Breast epithelium (tissue), 4 donors: ENCODE data around the gene TRIM10. TPM values are rescaled to one million over a fixed set of nuclear protein-coding genes. Genes with fewer than 3 reads are reported as not detected.
A peak's percentile ranks its signal among the peaks of the same experiment; 100 is the strongest.

Experiments
- DNase-seq, 2 donors: peaks; one replicate each; pipeline ENCODE4 v3.0.0-alpha.2; 2019; ENCODE audit warnings: low spot score in 2 of 2
- H3K27ac ChIP-seq, 2 donors: fragments of 200-600 bp; sonication (generic) in 1 of 2; one replicate each; pipeline ENCODE4 v1.5.1; 2016 to 2019; ENCODE audit warnings: mild to moderate bottlenecking in 1 of 2
- H3K27me3 ChIP-seq, 2 donors: fragments of 200-600 bp; sonication (generic) in 1 of 2; one replicate each; pipeline versions ENCODE4 v1.5.1 to v1.6.0; 2017 to 2019; ENCODE audit warnings: control low read depth in 1 of 2, mild to moderate bottlenecking in 1 of 2
- H3K36me3 ChIP-seq: fragments of 200-600 bp; one replicate; pipeline ENCODE4 v1.5.1; 2019
- H3K4me1 ChIP-seq, 2 donors: fragments of 200-600 bp; sonication (generic); one replicate each; pipeline ENCODE4 v1.5.1; 2016 to 2019; ENCODE audit warnings: control low read depth in 1 of 2
- H3K4me3 ChIP-seq, 3 donors: fragments of 200-600 bp; sonication (generic); 1 replicate in 2 of 3; 2 replicates in 1 of 3; pipeline ENCODE4 v1.5.1; 2016 to 2019; ENCODE audit warnings: mild to moderate bottlenecking in 3 of 3, moderate library complexity in 2 of 3
- H3K9me3 ChIP-seq, 2 donors: fragments of 200-600 bp; sonication (generic) in 1 of 2; one replicate each; pipeline ENCODE4 v1.5.1; 2016 to 2019; ENCODE audit warnings: control low read depth in 1 of 2
- POLR2A ChIP-seq: fragments of 450-650 bp; IDR thresholded peaks from one replicate; pipeline ENCODE4 v1.6.1; 2016; ENCODE audit warnings: antibody characterized with exemption, mild to moderate bottlenecking, moderate library complexity
- POLR2AphosphoS5 ChIP-seq, 3 donors: sonication (generic); formaldehyde crosslinking; IDR thresholded peaks; one replicate each; pipeline ENCODE4 v1.6.1; 2017; ENCODE audit warnings: antibody characterized with exemption in 3 of 3
- intact Hi-C: fragments of 100-400 bp; cut with DNase I; formaldehyde crosslinking; loops from one replicate; pipeline ENCODE4 v1.15.1; 2023; ENCODE audit warnings: low total_unique reads
- total RNA-seq, 3 donors: library from RNA; depleted of rRNA; stranded (reverse); fragments of >200 nt; gene quantifications; one replicate each; pipeline ENCODE4 v1.1.0, GENCODE V29; 2016
- TF ChIP-seq, protein P1 (sequence below), 3 donors: fragments of 450-650 bp; IDR thresholded peaks; one replicate each; pipeline ENCODE4 v1.5.1; 2016 to 2017; ENCODE audit warnings: antibody characterized with exemption in 3 of 3, mild to moderate bottlenecking in 3 of 3, moderate library complexity in 3 of 3

Gene TRIM10
- total RNA-seq, 3 donors from 2014 or later = not detected

DNA sequence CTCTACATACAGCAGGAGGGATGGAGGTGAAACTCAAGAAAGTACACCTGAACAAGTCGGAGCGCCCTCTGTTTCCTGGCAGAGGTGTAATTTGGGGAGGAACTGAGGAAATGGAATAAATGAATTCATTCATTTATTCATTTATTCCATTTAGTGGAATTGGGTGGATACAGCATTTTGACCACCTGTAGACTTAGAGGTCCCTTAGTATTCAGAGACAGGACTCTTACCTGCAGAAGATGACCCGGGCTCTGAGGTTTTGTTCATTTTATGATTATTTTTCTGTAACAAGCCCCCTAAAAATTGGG, 57.2 kb downstream of the TRIM10 start:
- Histone ChIP-seq H3K9me3 (no peaks in the 10 kb centered on the region), H3K4me1 (peaks cover 4 to 19% of the 10 kb centered on the region in 2 donors), H3K27ac (peak overlapping the region in 1 of 2 donors; percentile 88), H3K36me3 (no peaks in the 10 kb centered on the region), H3K27me3 (peaks cover 0 to 19% of the 10 kb centered on the region in 2 donors), H3K4me3 (peak overlapping the region; percentile 31 to 68 (median 48))
- no peak for DNase-seq
- TF ChIP-seq POLR2A (no peak), POLR2AphosphoS5 (IDR thresholded peaks at IDR 0.05) (no peak)
- TF ChIP-seq, protein P1, sequence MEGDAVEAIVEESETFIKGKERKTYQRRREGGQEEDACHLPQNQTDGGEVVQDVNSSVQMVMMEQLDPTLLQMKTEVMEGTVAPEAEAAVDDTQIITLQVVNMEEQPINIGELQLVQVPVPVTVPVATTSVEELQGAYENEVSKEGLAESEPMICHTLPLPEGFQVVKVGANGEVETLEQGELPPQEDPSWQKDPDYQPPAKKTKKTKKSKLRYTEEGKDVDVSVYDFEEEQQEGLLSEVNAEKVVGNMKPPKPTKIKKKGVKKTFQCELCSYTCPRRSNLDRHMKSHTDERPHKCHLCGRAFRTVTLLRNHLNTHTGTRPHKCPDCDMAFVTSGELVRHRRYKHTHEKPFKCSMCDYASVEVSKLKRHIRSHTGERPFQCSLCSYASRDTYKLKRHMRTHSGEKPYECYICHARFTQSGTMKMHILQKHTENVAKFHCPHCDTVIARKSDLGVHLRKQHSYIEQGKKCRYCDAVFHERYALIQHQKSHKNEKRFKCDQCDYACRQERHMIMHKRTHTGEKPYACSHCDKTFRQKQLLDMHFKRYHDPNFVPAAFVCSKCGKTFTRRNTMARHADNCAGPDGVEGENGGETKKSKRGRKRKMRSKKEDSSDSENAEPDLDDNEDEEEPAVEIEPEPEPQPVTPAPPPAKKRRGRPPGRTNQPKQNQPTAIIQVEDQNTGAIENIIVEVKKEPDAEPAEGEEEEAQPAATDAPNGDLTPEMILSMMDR (IDR thresholded peaks at IDR 0.05) = no peak
- intact Hi-C loops = no loop called here

DNA sequence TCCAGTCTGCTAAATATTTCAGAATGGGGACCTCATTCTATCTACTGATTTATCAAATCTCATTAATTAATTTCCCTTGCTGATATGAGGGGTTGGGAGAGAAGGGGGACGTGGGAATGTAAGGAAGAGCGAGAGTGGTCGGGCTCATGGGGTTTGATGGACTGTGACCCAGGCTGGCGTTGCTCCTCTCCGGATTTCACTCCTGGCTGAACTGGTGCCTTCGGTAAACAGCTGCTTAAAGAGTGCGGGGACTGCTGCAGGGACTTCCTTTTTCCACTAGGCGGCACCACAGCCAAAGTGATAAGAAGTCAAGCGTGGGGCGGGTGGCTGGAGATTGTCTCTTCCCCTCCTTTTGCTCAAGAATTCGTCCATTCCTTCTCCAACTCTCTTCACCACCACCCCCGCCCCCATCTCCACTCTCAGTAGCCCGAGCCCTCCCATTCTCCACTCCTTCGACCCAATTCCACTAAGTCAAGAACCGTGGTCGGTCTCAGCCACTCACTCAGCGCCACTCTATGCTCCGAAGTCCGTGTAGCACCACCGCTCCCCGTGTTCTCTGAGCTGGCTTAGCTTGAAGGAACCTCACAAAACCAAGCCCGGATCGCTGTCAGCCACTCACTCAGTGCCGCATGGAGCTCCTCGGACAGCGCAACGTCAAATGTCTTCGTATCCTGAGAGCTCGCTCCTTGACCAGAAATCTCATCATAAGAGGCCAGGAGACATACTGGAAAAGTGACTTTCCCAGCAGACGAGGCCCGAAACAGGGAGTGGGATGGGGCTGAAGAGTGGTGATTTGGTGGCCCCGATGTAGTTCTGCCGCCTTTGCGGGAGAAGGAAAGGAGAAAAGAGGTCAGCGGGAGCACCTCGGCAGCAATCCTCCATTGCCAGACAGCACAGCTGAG, 57.8 kb downstream of the TRIM10 start:
- intact Hi-C loops = no loop called here
- peak; percentile 86 to 90 for DNase-seq
- TF ChIP-seq POLR2AphosphoS5 (IDR thresholded peaks at IDR 0.05) (peak in 1 of 3 donors; percentile 47), POLR2A (no peak)
- TF ChIP-seq, protein P1 (IDR thresholded peaks at IDR 0.05) = peak; percentile 84 to 96 (median 94)
- H3K36me3 ChIP-seq = no peaks in the 10 kb centered on the region
- H3K9me3 ChIP-seq = no peaks in the 10 kb centered on the region
- peak overlapping the region; percentile 31 to 68 (median 48) for H3K4me3 ChIP-seq
- H3K27ac ChIP-seq = peak overlapping the region; percentile 88 to 93
- H3K27me3 ChIP-seq = peaks cover 0 to 16% of the 10 kb centered on the region in 2 donors
- peaks cover 4 to 19% of the 10 kb centered on the region in 2 donors for H3K4me1 ChIP-seq

DNA sequence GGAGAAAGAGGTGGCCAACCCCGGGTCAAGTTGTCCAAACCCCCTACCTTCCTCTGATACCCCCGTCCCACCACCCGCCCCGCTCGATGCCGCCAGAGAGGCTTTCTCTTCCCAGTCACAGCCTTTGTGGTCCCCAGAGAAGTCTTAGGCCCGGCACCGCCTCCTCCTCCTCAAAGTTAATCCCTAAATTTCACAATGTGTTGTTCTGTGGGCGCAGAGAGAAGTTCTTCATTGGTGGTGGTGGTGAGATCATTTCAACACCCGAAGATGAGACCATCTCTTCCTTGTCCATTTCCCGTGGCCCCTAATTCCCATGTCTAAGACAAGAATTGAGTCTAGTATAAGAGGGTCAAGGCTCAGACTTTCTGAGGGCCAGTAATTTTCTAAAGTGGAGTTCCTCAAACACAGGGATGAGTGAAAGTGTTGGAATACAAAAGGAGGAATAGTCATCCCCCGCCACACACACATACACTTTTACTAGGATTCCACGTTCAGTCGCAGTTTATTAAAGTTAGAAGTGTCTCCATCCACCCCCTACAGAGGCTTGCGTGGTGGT, 58.5 kb downstream of the TRIM10 start:
- Histone ChIP-seq H3K36me3 (no peaks in the 10 kb centered on the region), H3K27ac (peak overlapping the region; percentile 88 to 93)
- DNase-seq = peak in 1 of 2 donors; percentile 43

More for the DNA sequence above, 58.5 kb downstream of the TRIM10 start:
- intact Hi-C loops = no loop called here
- H3K27me3 ChIP-seq = peaks cover 0 to 13% of the 10 kb centered on the region in 2 donors
- no peak for TF ChIP-seq POLR2A
- TF ChIP-seq, protein P1 (IDR thresholded peaks at IDR 0.05) = no peak
- no peak for TF ChIP-seq POLR2AphosphoS5 (IDR thresholded peaks at IDR 0.05)
- peak overlapping the region; percentile 39 to 68 (median 51) for H3K4me3 ChIP-seq
- peaks cover 4 to 19% of the 10 kb centered on the region in 2 donors for H3K4me1 ChIP-seq
- no peaks in the 10 kb centered on the region for H3K9me3 ChIP-seq

Other genes with a start within 250 kb of the TRIM10 start
- 100 to 1,000 TPM; 327 to 617 (median 473) TPM for gene HLA-A, start 218.7 kb downstream of the TRIM10 start, total RNA-seq
- gene POLR1H, start 99.9 kb downstream of the TRIM10 start, total RNA-seq = 10 to 100 TPM; 14.2 to 39.7 (median 24.1) TPM
- gene PPP1R11, start 94.0 kb downstream of the TRIM10 start, total RNA-seq = 10 to 100 TPM; 28.2 to 43.5 (median 35.8) TPM
- gene RNF39, start 85.4 kb downstream of the TRIM10 start, total RNA-seq = 10 to 100 TPM in 2 of 3 donors, not detected in 1; 11.1 to 40.0 TPM
- 1 to 10 TPM in 1 of 3 donors, not detected in 2; 3.3 TPM for gene TRIM31, start 48.1 kb downstream of the TRIM10 start, total RNA-seq
- gene TRIM40, start 25.1 kb downstream of the TRIM10 start, total RNA-seq = under 1 TPM in 1 of 3 donors, not detected in 2; 0.33 TPM
- under 1 TPM in 1 of 3 donors, not detected in 2; 0.33 TPM for gene TRIM15, start 2.3 kb upstream of the TRIM10 start, total RNA-seq
- gene TRIM26, start 52.2 kb upstream of the TRIM10 start, total RNA-seq = 10 to 100 TPM; 31.7 to 66.2 (median 47.5) TPM
- 10 to 100 TPM; 10.8 to 21.2 (median 12.6) TPM for gene TRIM39, start 165.7 kb upstream of the TRIM10 start, total RNA-seq
- 10 to 100 TPM; 59.0 to 69.6 (median 67.8) TPM for gene RPP21, start 183.9 kb upstream of the TRIM10 start, total RNA-seq